Endothelial cell of umbilical vein (primary cell): ENCODE measurements around the gene AP3S1. TPM values are rescaled to one million over a fixed set of nuclear protein-coding genes. Genes with fewer than 3 reads are reported as not detected.

Experiments
- BruUV-seq: library from RNA; stranded (reverse); fragments of 400-500 nt; replicated peaks from 2 replicates; lab custom pipeline; 2021; lab: Mats Ljungman, UMichigan
- CTCF ChIA-PET: fragments of 300-600, 350-600 bp; sonication (Branson Sonifier 250); formaldehyde crosslinking; loops from one replicate; lab custom pipeline; 2021; ENCODE audit warnings: antibody characterized with exemption, inconsistent platforms; lab: Charles Lee
- POLR2A ChIA-PET: fragments of 300-600, 350-600 bp; sonication (Branson Sonifier 250); formaldehyde crosslinking; loops from one replicate; lab custom pipeline; 2021; ENCODE audit warnings: antibody characterized with exemption, inconsistent platforms; lab: Charles Lee
- DNase-seq: peaks from one replicate; pipeline ENCODE4 v3.0.0-alpha.2; 2011; ENCODE audit warnings: low read depth, low spot score
- FAIRE-seq: peaks from 2 replicates; lab custom pipeline; 2011; peaks lifted over from hg19 to GRCh38; lab: Jason Lieb, UNC
- H2AFZ ChIP-seq: 2 replicates; pipeline ENCODE4 v1.6.0; 2012; ENCODE audit warnings: low read depth, low read length, control low read depth, inconsistent platforms
- H3K27ac ChIP-seq: 2 replicates; pipeline ENCODE4 v1.5.1; 2011; ENCODE audit warnings: low read depth, mild to moderate bottlenecking, control low read depth, low read length, moderate library complexity; ENCODE audit not compliant: insufficient read depth
- H3K27me3 ChIP-seq, 2 experiments: 2 replicates each; pipeline versions ENCODE4 v1.6.0 to v1.6.1; 2011; ENCODE audit warnings: low read length in 2 of 2, mixed read lengths in 1 of 2; ENCODE audit not compliant: control insufficient read depth in 2 of 2, insufficient read depth in 2 of 2
- H3K36me3 ChIP-seq, 2 experiments: 2 replicates in 1 of 2; 3 replicates in 1 of 2; pipeline ENCODE4 v1.5.1; 2011; ENCODE audit warnings: low read length in 2 of 2, mild to moderate bottlenecking in 1 of 2, moderate library complexity in 1 of 2; ENCODE audit not compliant: control insufficient read depth in 2 of 2, insufficient read depth in 2 of 2; ENCODE audit errors: extremely low read depth in 1 of 2
- H3K4me1 ChIP-seq: 3 replicates; pipeline ENCODE4 v1.5.1; 2011; ENCODE audit warnings: mild to moderate bottlenecking, low read length; ENCODE audit not compliant: control insufficient read depth, insufficient read depth; ENCODE audit errors: extremely low read depth
- H3K4me2 ChIP-seq: 2 replicates; pipeline ENCODE4 v1.6.1; 2011; ENCODE audit warnings: low read length, control low read depth, mixed read lengths; ENCODE audit not compliant: insufficient read depth
- H3K4me3 ChIP-seq, 3 experiments: fragments of 200-600 bp in 1 of 3; sonication (generic), shearing (Covaris generic) in 1 of 3; replicated peaks in 1 of 3; 2 replicates each; pipeline ENCODE4 v1.5.1; 2011 to 2016; ENCODE audit warnings: control low read depth in 3 of 3, low read length in 3 of 3, mild to moderate bottlenecking in 2 of 3, inconsistent platforms in 1 of 3, low read depth in 1 of 3, moderate library complexity in 1 of 3; ENCODE audit not compliant: insufficient read depth in 1 of 3
- H3K79me2 ChIP-seq: 2 replicates; pipeline ENCODE4 v1.6.0; 2012; ENCODE audit warnings: low read length, inconsistent platforms; ENCODE audit not compliant: control insufficient read depth, insufficient read depth
- H3K9ac ChIP-seq: replicated peaks from 2 replicates; pipeline ENCODE3; 2011; ENCODE audit warnings: low read length, control low read depth; ENCODE audit not compliant: insufficient read depth; ENCODE audit errors: extremely low read depth
- H3K9me1 ChIP-seq: replicated peaks from 3 replicates; pipeline ENCODE4 v1.6.0; 2011; ENCODE audit warnings: mild to moderate bottlenecking, low read length; ENCODE audit not compliant: control insufficient read depth, insufficient read depth; ENCODE audit errors: extremely low read depth
- H3K9me3 ChIP-seq: replicated peaks from 2 replicates; pipeline ENCODE4 v1.5.1; 2012; ENCODE audit warnings: low read length, inconsistent platforms; ENCODE audit not compliant: control insufficient read depth, insufficient read depth
- H4K20me1 ChIP-seq: replicated peaks from 2 replicates; pipeline ENCODE3; 2011; ENCODE audit warnings: mild to moderate bottlenecking, low read length; ENCODE audit not compliant: control insufficient read depth, insufficient read depth; ENCODE audit errors: extremely low read depth
- EZH2 ChIP-seq: IDR thresholded peaks from 2 replicates; pipeline ENCODE4 v1.6.1; 2012; ENCODE audit warnings: borderline replicate concordance, low read depth, mild to moderate bottlenecking, moderate library complexity, low read length, inconsistent platforms; ENCODE audit not compliant: severe bottlenecking
- FOS ChIP-seq: IDR thresholded peaks from 2 replicates; pipeline ENCODE4 v1.6.1; 2011; ENCODE audit warnings: mild to moderate bottlenecking, low read length, moderate library complexity, borderline replicate concordance; ENCODE audit not compliant: insufficient read depth
- GATA2 ChIP-seq: IDR thresholded peaks from 2 replicates; pipeline ENCODE4 v1.7.0; 2011; ENCODE audit warnings: low read depth, mild to moderate bottlenecking, moderate library complexity, mixed read lengths, low read length; ENCODE audit not compliant: insufficient read length, insufficient read depth
- JUN ChIP-seq: IDR thresholded peaks from 2 replicates; pipeline ENCODE4 v1.6.1; 2011; ENCODE audit warnings: borderline replicate concordance, low read depth; ENCODE audit not compliant: insufficient read length, insufficient read depth
- MYC ChIP-seq: IDR thresholded peaks from one replicate; pipeline ENCODE4 v1.6.1; 2011; ENCODE audit warnings: mild to moderate bottlenecking, low read depth, low read length
- POLR2A ChIP-seq: IDR thresholded peaks from 2 replicates; pipeline ENCODE4 v1.6.1; 2012; ENCODE audit warnings: low read depth, mild to moderate bottlenecking, control low read depth, low read length
- POLR2AphosphoS5 ChIP-seq: IDR thresholded peaks from 2 replicates; pipeline ENCODE4 v1.6.1; 2012; ENCODE audit warnings: low read depth, mild to moderate bottlenecking, control low read depth, low read length, moderate library complexity; ENCODE audit not compliant: insufficient read depth
- dilution Hi-C: fragments of 300-500 bp; cut with MboI; formaldehyde crosslinking; loops from one replicate; pipeline ENCODE4 v1.15.0; 2019; ENCODE audit warnings: low sequenced_read_pairs; ENCODE audit not compliant: extremely low pct_ligation_motif_present
- intact Hi-C: fragments of 100-400 bp; cut with micrococcal nuclease; formaldehyde crosslinking; loops from one replicate; pipeline ENCODE4 v1.10.0; 2022
- polyA plus RNA-seq, 4 experiments: library from polyadenylated mRNA; depleted of rRNA in 3 of 4; stranded (reverse) in 3 of 4; unstranded in 1 of 4; fragments of >200 nt; gene quantifications; 2 replicates each; pipeline versions ENCODE4 v1.2.1 to v1.2.3, GENCODE V29; 2011 to 2012; ENCODE audit warnings: missing spikeins in 1 of 4
- total RNA-seq: library from RNA; stranded (reverse); gene quantifications from 2 replicates; pipeline ENCODE4 v1.2.3, GENCODE V29; 2021
- TF ChIP-seq, protein P1 (sequence below): IDR thresholded peaks from 2 replicates; pipeline ENCODE4 v1.6.1; 2011; ENCODE audit not compliant: insufficient read depth, insufficient read length
- TF ChIP-seq, protein P2 (sequence below), 2 donors: IDR thresholded peaks; 1 replicate in 1 of 2; 2 replicates in 1 of 2; pipeline ENCODE4 v1.5.1; 2011; ENCODE audit warnings: low read length in 2 of 2, mild to moderate bottlenecking in 2 of 2, moderate library complexity in 2 of 2, control low read depth in 1 of 2, inconsistent platforms in 1 of 2, low read depth in 1 of 2; ENCODE audit not compliant: insufficient read depth in 1 of 2; ENCODE audit errors: extremely low read depth in 1 of 2

AP3S1 gene
- total and polyA plus RNA-seq, 2 donors (not counting 3 experiments of a cell fraction or from before 2014, with no cell fraction given), result 26.5 to 85.7 TPM

DNA sequence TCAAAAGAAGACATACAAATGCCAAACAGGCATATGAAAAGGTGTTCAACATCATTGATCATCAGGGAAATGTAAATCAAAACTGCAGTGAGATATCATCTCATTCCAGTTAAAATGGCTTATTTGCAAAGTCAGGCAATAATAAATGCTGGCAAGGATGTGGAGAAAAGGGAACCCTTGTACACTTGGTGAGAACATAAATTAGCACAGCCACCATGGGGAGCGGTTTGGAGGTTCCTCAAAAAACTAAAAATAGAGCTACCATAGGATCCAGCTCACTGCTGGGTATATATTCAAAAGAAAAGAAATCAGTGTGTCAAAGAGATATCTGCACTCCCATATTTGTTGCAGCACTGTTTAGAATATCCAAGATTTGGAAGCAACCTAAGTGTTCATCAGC, 50.3 kb downstream of the AP3S1 start:
- dilution Hi-C loops, result no loop called here
- Histone ChIP-seq H3K27me3 (no peaks in the 10 kb centered on the region), H4K20me1 (no peaks in the 10 kb centered on the region), H3K79me2 (no peaks in the 10 kb centered on the region), H2AFZ (no peak overlapping the region), H3K36me3 (no peaks in the 10 kb centered on the region), H3K4me2 (no peak overlapping the region), H3K4me3 (no peak overlapping the region), H3K9ac (no peak overlapping the region), H3K9me1 (no peaks in the 10 kb centered on the region), H3K4me1 (no peaks in the 10 kb centered on the region), H3K9me3 (no peaks in the 10 kb centered on the region), H3K27ac (no peak overlapping the region)
- TF ChIP-seq EZH2 (no peak), FOS (no peak), POLR2A (no peak), MYC (no peak), JUN (no peak), POLR2AphosphoS5 (no peak), GATA2 (no peak)
- TF ChIP-seq, protein P1, sequence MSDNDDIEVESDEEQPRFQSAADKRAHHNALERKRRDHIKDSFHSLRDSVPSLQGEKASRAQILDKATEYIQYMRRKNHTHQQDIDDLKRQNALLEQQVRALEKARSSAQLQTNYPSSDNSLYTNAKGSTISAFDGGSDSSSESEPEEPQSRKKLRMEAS, result no peak
- TF ChIP-seq, protein P2, sequence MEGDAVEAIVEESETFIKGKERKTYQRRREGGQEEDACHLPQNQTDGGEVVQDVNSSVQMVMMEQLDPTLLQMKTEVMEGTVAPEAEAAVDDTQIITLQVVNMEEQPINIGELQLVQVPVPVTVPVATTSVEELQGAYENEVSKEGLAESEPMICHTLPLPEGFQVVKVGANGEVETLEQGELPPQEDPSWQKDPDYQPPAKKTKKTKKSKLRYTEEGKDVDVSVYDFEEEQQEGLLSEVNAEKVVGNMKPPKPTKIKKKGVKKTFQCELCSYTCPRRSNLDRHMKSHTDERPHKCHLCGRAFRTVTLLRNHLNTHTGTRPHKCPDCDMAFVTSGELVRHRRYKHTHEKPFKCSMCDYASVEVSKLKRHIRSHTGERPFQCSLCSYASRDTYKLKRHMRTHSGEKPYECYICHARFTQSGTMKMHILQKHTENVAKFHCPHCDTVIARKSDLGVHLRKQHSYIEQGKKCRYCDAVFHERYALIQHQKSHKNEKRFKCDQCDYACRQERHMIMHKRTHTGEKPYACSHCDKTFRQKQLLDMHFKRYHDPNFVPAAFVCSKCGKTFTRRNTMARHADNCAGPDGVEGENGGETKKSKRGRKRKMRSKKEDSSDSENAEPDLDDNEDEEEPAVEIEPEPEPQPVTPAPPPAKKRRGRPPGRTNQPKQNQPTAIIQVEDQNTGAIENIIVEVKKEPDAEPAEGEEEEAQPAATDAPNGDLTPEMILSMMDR (IDR thresholded peaks at IDR 0.05; ENCODE audit: extremely low read depth in 1 of 2, insufficient read depth in 1 of 2, low read depth in 1 of 2, low read length in 2 of 2), result no peak
- ChIA-PET CTCF (no interaction called here), POLR2A (no interaction called here)
- no peak for DNase-seq
- BruUV-seq, result no TSS peak
- intact Hi-C loops, result no loop called here
- FAIRE-seq, result no peak
